Thyroid gland (tissue), 4 donors: ENCODE data around the gene SPATA25.

Source experiments
- CTCF ChIP-seq, 6 experiments: fragments of 200-600 bp in 3 of 6; fragments of 450-650 bp in 3 of 6; sonication (generic) in 3 of 6; IDR thresholded peaks; one replicate each; pipeline ENCODE4 v1.5.1; 2016 to 2019; ENCODE audit warnings: antibody characterized with exemption in 6 of 6, mild to moderate bottlenecking in 2 of 6, inconsistent platforms in 1 of 6, moderate library complexity in 1 of 6
- POLR2A ChIP-seq, 2 donors: fragments of 450-650 bp; IDR thresholded peaks; one replicate each; pipeline ENCODE4 v1.6.1; 2017; ENCODE audit warnings: antibody characterized with exemption in 2 of 2, mild to moderate bottlenecking in 2 of 2, moderate library complexity in 1 of 2

- TF ChIP-seq POLR2A (IDR thresholded peaks at IDR 0.05), result no peak
- TF ChIP-seq CTCF (IDR thresholded peaks at IDR 0.05), result no peak
Observed at GRCh38 chr20:45892828-45893500, 5.5 kb upstream of the SPATA25 start.
